ENCODE measurements around the gene DTNB.

DNA sequence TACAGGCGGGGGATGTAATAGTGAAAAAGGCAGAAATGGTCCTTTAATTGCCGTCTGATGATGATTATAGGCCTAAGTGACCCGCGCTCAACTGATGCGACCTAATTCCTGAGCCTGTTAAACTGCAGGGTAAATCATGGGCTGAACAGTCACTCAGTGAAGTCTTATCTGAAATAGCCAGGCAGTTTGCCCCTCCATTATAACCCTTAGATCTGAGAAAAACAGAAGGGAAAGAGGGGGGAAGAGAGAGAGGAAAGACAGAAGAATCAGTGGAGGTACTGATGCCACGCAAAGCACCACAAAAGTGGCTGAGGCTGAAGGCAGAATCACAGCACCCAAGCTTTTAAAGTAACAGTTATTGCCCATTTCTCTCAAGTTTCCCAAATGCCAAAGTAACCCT is 258.6 kb downstream of the DTNB start:
- TF ChIP-seq RAD21 (IDR thresholded peaks at IDR 0.05; ENCODE audit: low read depth), result no peak
- TF ChIP-seq CREB1 (IDR thresholded peaks at IDR 0.05; ENCODE audit: low read depth), result no peak
